ENCODE data around the gene IFT20. TPM values are rescaled to one million over a fixed set of nuclear protein-coding genes. Genes with fewer than 3 reads are reported as not detected.

The IFT20 gene
- total and polyA plus RNA-seq, 2 donors (not counting 3 experiments of a cell fraction or from before 2014, with no cell fraction given) = 26.5 to 45.0 TPM

GRCh38 chr17:28285965-28286364, 49.3 kb downstream of the IFT20 start:
- Histone ChIP-seq H3K27ac (ENCODE audit: insufficient read depth, low read depth, low read length) (no peak overlapping the region), H3K9ac (replicated peaks; ENCODE audit: extremely low read depth, insufficient read depth, low read length) (no peak overlapping the region), H3K4me1 (ENCODE audit: control insufficient read depth, extremely low read depth, insufficient read depth, low read length) (no peaks in the 10 kb centered on the region), H3K27me3 (ENCODE audit: control insufficient read depth in 2 of 2, insufficient read depth in 2 of 2, low read length in 2 of 2) (no peaks in the 10 kb centered on the region), H3K9me3 (replicated peaks; ENCODE audit: control insufficient read depth, insufficient read depth, low read length) (no peaks in the 10 kb centered on the region), H3K9me1 (replicated peaks; ENCODE audit: control insufficient read depth, extremely low read depth, insufficient read depth, low read length) (no peaks in the 10 kb centered on the region), H3K36me3 (ENCODE audit: control insufficient read depth in 2 of 2, extremely low read depth in 1 of 2, insufficient read depth in 2 of 2, low read length in 2 of 2) (no peaks in the 10 kb centered on the region), H3K79me2 (ENCODE audit: control insufficient read depth, insufficient read depth, low read length) (no peaks in the 10 kb centered on the region), H3K4me2 (ENCODE audit: insufficient read depth, low read length) (no peak overlapping the region), H3K4me3 (replicated peaks in 1 of 3; ENCODE audit: insufficient read depth in 1 of 3, low read depth in 1 of 3, low read length in 3 of 3) (no peak overlapping the region), H4K20me1 (replicated peaks; ENCODE audit: control insufficient read depth, extremely low read depth, insufficient read depth, low read length) (no peaks in the 10 kb centered on the region), H2AFZ (ENCODE audit: low read depth, low read length) (no peak overlapping the region)
- TF ChIP-seq MYC (IDR thresholded peaks at IDR 0.05; ENCODE audit: low read depth, low read length) = no peak
- FAIRE-seq = no peak
- dilution Hi-C loops (cut with MboI; ENCODE audit: extremely low pct_ligation_motif_present, low sequenced_read_pairs) (no loop called here), intact Hi-C loops (cut with micrococcal nuclease) (no loop called here)
- BruUV-seq (replicated peaks) = no TSS peak
- ChIA-PET CTCF (interaction anchor here (1.5 to 1.7 kb wide), 2 partner anchors 34 to 526 kb away, joined by 5 read pairs; no protein-coding TSS in a partner anchor), POLR2A (interaction anchor here (0.6 kb wide), 1 partner anchor 302 kb away, joined by 3 read pairs; no protein-coding TSS in a partner anchor)
- no peak for DNase-seq (ENCODE audit: low read depth, low spot score)

GRCh38 chr17:28282596-28282995, 52.7 kb downstream of the IFT20 start:
- TF ChIP-seq MYC (IDR thresholded peaks at IDR 0.05; ENCODE audit: low read depth, low read length) (no peak), FOS (IDR thresholded peaks at IDR 0.05; ENCODE audit: borderline replicate concordance, insufficient read depth, low read length) (peak; percentile 44), CTCF (IDR thresholded peaks at IDR 0.05; ENCODE audit: extremely low read depth in 1 of 2, insufficient read depth in 1 of 2, low read depth in 1 of 2, low read length in 2 of 2) (no peak)
- BruUV-seq (replicated peaks) = no TSS peak
- no peaks in the 10 kb centered on the region for H3K4me1 ChIP-seq (ENCODE audit: control insufficient read depth, extremely low read depth, insufficient read depth, low read length)
- peak; percentile 13 for DNase-seq (ENCODE audit: low read depth, low spot score)
- H3K9me1 ChIP-seq (replicated peaks; ENCODE audit: control insufficient read depth, extremely low read depth, insufficient read depth, low read length) = no peaks in the 10 kb centered on the region
- no peaks in the 10 kb centered on the region for H3K36me3 ChIP-seq (ENCODE audit: control insufficient read depth in 2 of 2, extremely low read depth in 1 of 2, insufficient read depth in 2 of 2, low read length in 2 of 2)
- H3K27me3 ChIP-seq (ENCODE audit: control insufficient read depth in 2 of 2, insufficient read depth in 2 of 2, low read length in 2 of 2) = peaks cover 0 to 4% of the 10 kb centered on the region in 2 experiments
- no peaks in the 10 kb centered on the region for H4K20me1 ChIP-seq (replicated peaks; ENCODE audit: control insufficient read depth, extremely low read depth, insufficient read depth, low read length)
- H3K9ac ChIP-seq (replicated peaks; ENCODE audit: extremely low read depth, insufficient read depth, low read length) = no peak overlapping the region
- H3K79me2 ChIP-seq (ENCODE audit: control insufficient read depth, insufficient read depth, low read length) = no peaks in the 10 kb centered on the region
- H3K27ac ChIP-seq (ENCODE audit: insufficient read depth, low read depth, low read length) = no peak overlapping the region
- intact Hi-C loops (cut with micrococcal nuclease) = no loop called here
- ChIA-PET CTCF (interaction anchor here (0.6 kb wide), 1 partner anchor 402 kb away, joined by 4 read pairs; no protein-coding TSS in a partner anchor), POLR2A (interaction anchor here (0.6 to 0.7 kb wide), 2 partner anchors 271 to 293 kb away, joined by 4 to 5 read pairs; no protein-coding TSS in a partner anchor)
- no peaks in the 10 kb centered on the region for H3K9me3 ChIP-seq (replicated peaks; ENCODE audit: control insufficient read depth, insufficient read depth, low read length)
- FAIRE-seq = no peak
- dilution Hi-C loops (cut with MboI; ENCODE audit: extremely low pct_ligation_motif_present, low sequenced_read_pairs) = no loop called here
- no peak overlapping the region for H3K4me3 ChIP-seq (replicated peaks in 1 of 3; ENCODE audit: insufficient read depth in 1 of 3, low read depth in 1 of 3, low read length in 3 of 3)
- no peak overlapping the region for H3K4me2 ChIP-seq (ENCODE audit: insufficient read depth, low read length)
- peak overlapping the region; percentile 66 for H2AFZ ChIP-seq (ENCODE audit: low read depth, low read length)

Data from endothelial cell of umbilical vein (primary cell).